ENCODE results near the gene THEM4. TPM values are rescaled to one million over a fixed set of nuclear protein-coding genes. Genes with fewer than 3 reads are reported as not detected.
A peak's percentile ranks its signal among the peaks of the same experiment; 100 is the strongest.

Gene THEM4
- total and polyA plus RNA-seq, 2 experiments from 2014 or later = 20.2 to 24.8 TPM

DNA sequence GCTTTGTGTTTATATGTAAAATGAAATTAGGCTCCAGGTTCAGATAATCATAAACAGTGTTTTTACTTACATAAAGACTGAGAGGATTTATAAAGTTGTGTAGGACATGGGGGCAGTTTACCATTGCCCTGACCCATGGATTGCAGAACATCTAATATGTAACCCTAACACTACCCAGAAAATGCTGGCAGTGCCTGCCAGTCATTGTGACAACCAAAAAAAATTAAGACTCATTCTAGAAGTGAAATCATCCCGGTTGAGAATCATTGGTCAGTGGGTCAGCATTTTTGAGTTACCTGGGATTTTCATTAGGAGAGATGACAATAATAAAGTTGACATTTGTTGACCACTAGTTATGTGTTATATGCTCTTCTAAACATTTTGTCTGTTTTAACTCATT lies 31.2 kb upstream of the THEM4 start:
- no peaks in the 10 kb centered on the region for H3K27me3 ChIP-seq
- DNase-seq (ENCODE audit: low spot score) = no peak
- no peaks in the 10 kb centered on the region for H4K20me1 ChIP-seq (ENCODE audit: insufficient read depth, poor library complexity, severe bottlenecking)
- no peak overlapping the region for H3K4me2 ChIP-seq
- H3K79me2 ChIP-seq = peaks cover 4% of the 10 kb centered on the region
- peaks cover 40% of the 10 kb centered on the region for H3K4me1 ChIP-seq (ENCODE audit: insufficient read depth)
- no peak overlapping the region for H3K4me3 ChIP-seq
- H3K36me3 ChIP-seq (replicated peaks; ENCODE audit: insufficient read depth, low read depth) = no peaks in the 10 kb centered on the region
- peak overlapping the region; percentile 84 for H3K27ac ChIP-seq
- H2AFZ ChIP-seq = no peak overlapping the region
- WGBS (ENCODE audit: low lambda C conversion rate, missing lambda C conversion rate) = 70% methylated on average over 1 of the region's 1 CpG
- no peak for TF ChIP-seq EZH2 (IDR thresholded peaks at IDR 0.05; ENCODE audit: borderline replicate concordance)
- TF ChIP-seq, protein P1, sequence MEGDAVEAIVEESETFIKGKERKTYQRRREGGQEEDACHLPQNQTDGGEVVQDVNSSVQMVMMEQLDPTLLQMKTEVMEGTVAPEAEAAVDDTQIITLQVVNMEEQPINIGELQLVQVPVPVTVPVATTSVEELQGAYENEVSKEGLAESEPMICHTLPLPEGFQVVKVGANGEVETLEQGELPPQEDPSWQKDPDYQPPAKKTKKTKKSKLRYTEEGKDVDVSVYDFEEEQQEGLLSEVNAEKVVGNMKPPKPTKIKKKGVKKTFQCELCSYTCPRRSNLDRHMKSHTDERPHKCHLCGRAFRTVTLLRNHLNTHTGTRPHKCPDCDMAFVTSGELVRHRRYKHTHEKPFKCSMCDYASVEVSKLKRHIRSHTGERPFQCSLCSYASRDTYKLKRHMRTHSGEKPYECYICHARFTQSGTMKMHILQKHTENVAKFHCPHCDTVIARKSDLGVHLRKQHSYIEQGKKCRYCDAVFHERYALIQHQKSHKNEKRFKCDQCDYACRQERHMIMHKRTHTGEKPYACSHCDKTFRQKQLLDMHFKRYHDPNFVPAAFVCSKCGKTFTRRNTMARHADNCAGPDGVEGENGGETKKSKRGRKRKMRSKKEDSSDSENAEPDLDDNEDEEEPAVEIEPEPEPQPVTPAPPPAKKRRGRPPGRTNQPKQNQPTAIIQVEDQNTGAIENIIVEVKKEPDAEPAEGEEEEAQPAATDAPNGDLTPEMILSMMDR (IDR thresholded peaks at IDR 0.05; ENCODE audit: poor library complexity) = no peak
- TF ChIP-seq EZH2phosphoT487 (IDR thresholded peaks at IDR 0.05; ENCODE audit: low read depth, severe bottlenecking, unreplicated experiment) = no peak
- no peaks in the 10 kb centered on the region for H3K9me3 ChIP-seq (ENCODE audit: low read depth)
- H3K9me2 ChIP-seq (replicated peaks; ENCODE audit: insufficient read depth) = no peaks in the 10 kb centered on the region

DNA sequence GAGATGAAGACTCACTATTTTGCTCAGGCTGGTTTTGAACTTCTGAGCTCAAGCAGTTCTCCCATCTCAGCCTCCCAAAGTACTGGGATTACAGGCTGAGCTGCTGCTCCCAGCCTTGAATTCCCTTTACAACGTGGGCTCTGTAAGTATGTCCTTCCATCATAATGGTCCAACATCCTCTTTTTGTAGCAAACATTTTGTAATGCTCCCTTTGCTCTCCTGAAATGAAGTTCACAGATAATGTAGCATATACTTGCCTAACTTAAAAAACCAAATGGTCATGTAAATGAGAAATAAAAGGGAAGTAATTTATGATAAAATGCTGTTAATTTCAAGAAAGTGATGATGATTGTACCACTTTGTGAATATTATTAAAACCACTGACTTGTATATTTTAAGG lies 30.5 kb upstream of the THEM4 start:
- Histone ChIP-seq H3K79me2 (peaks cover 4% of the 10 kb centered on the region), H3K4me3 (no peak overlapping the region), H4K20me1 (ENCODE audit: insufficient read depth, poor library complexity, severe bottlenecking) (no peaks in the 10 kb centered on the region), H3K27ac (no peak overlapping the region), H3K4me1 (ENCODE audit: insufficient read depth) (peaks cover 45% of the 10 kb centered on the region), H3K9me2 (replicated peaks; ENCODE audit: insufficient read depth) (no peaks in the 10 kb centered on the region), H3K36me3 (replicated peaks; ENCODE audit: insufficient read depth, low read depth) (no peaks in the 10 kb centered on the region), H3K27me3 (no peaks in the 10 kb centered on the region), H3K9me3 (ENCODE audit: low read depth) (no peaks in the 10 kb centered on the region), H2AFZ (no peak overlapping the region), H3K4me2 (no peak overlapping the region)
- TF ChIP-seq EZH2phosphoT487 (IDR thresholded peaks at IDR 0.05; ENCODE audit: low read depth, severe bottlenecking, unreplicated experiment) (no peak), EZH2 (IDR thresholded peaks at IDR 0.05; ENCODE audit: borderline replicate concordance) (no peak)
- TF ChIP-seq, protein P1 (IDR thresholded peaks at IDR 0.05; ENCODE audit: poor library complexity) = no peak
- WGBS (ENCODE audit: low lambda C conversion rate, missing lambda C conversion rate) = 59% methylated on average over 1 of the region's 1 CpG
- no peak for DNase-seq (ENCODE audit: low spot score)

DNA sequence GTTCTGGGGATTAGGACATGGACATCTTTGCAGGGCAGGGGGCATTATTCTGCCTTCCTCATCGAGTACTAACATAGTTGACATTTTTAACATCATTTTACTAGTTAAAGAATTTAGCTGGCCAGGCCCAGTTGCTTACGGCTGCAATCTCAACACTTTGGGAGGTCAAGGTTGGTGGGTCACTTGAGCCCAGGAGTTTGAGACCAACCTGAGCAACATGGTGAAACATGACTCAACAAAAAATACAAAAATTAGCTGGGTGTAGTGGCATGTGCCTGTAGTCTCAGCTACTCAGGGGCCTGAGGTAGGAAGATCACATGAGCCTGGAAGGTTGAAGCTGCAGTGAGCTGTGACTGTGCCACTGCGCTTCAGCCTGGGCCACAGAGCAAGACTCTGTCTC lies 29.8 kb upstream of the THEM4 start:
- peaks cover 4% of the 10 kb centered on the region for H3K79me2 ChIP-seq
- H3K4me2 ChIP-seq = no peak overlapping the region
- H2AFZ ChIP-seq = no peak overlapping the region
- H3K27ac ChIP-seq = no peak overlapping the region
- 91% methylated on average over 3 of the region's 3 CpGs for WGBS (ENCODE audit: low lambda C conversion rate, missing lambda C conversion rate)
- H3K4me3 ChIP-seq = no peak overlapping the region
- H4K20me1 ChIP-seq (ENCODE audit: insufficient read depth, poor library complexity, severe bottlenecking) = no peaks in the 10 kb centered on the region
- H3K9me3 ChIP-seq (ENCODE audit: low read depth) = no peaks in the 10 kb centered on the region
- H3K36me3 ChIP-seq (replicated peaks; ENCODE audit: insufficient read depth, low read depth) = no peaks in the 10 kb centered on the region
- H3K4me1 ChIP-seq (ENCODE audit: insufficient read depth) = peaks cover 41% of the 10 kb centered on the region
- H3K9me2 ChIP-seq (replicated peaks; ENCODE audit: insufficient read depth) = no peaks in the 10 kb centered on the region
- no peaks in the 10 kb centered on the region for H3K27me3 ChIP-seq
- no peak for DNase-seq (ENCODE audit: low spot score)
- TF ChIP-seq EZH2 (IDR thresholded peaks at IDR 0.05; ENCODE audit: borderline replicate concordance) (no peak), EZH2phosphoT487 (IDR thresholded peaks at IDR 0.05; ENCODE audit: low read depth, severe bottlenecking, unreplicated experiment) (no peak)
- TF ChIP-seq, protein P1 (IDR thresholded peaks at IDR 0.05; ENCODE audit: poor library complexity) = no peak

DNA sequence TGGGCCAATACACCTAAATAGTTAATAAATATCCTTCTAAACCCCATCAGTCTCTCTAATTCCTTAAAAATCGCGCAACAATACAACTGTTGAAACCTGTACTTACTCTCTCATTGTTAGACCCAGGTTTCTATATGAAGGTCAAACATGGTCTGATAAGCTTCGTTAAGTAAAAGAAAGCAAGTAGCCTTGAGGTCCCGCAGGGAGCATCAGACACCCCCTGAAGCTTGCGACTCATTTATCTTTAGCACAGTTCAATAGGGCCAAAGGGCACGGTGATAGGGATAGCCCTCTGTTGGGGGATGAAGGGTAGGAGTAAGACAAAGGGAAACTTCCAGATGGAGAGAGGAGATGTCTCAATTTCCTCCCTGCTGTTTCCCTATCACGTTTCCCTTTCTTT lies 27.3 kb upstream of the THEM4 start:
- Histone ChIP-seq H3K4me1 (ENCODE audit: insufficient read depth) (peaks cover 30% of the 10 kb centered on the region), H3K9me2 (replicated peaks; ENCODE audit: insufficient read depth) (no peaks in the 10 kb centered on the region), H3K27ac (peak overlapping the region; percentile 85), H3K79me2 (peaks cover 4% of the 10 kb centered on the region), H4K20me1 (ENCODE audit: insufficient read depth, poor library complexity, severe bottlenecking) (no peaks in the 10 kb centered on the region), H3K27me3 (no peaks in the 10 kb centered on the region), H3K4me3 (no peak overlapping the region), H3K4me2 (peak overlapping the region; percentile 64), H3K9me3 (ENCODE audit: low read depth) (no peaks in the 10 kb centered on the region), H2AFZ (peak overlapping the region; percentile 29), H3K36me3 (replicated peaks; ENCODE audit: insufficient read depth, low read depth) (no peaks in the 10 kb centered on the region)
- no peak for TF ChIP-seq EZH2 (IDR thresholded peaks at IDR 0.05; ENCODE audit: borderline replicate concordance)
- no peak for TF ChIP-seq EZH2phosphoT487 (IDR thresholded peaks at IDR 0.05; ENCODE audit: low read depth, severe bottlenecking, unreplicated experiment)
- DNase-seq (ENCODE audit: low spot score) = peak; percentile 38
- WGBS (ENCODE audit: low lambda C conversion rate, missing lambda C conversion rate) = 15% methylated on average over 7 of the region's 7 CpGs

Measured in hepatocyte (in vitro differentiated cells).